PC-3 (cell line): ENCODE results near the gene BTN1A1. TPM values are rescaled to one million over a fixed set of nuclear protein-coding genes. Genes with fewer than 3 reads are reported as not detected.

ENCODE experiments used
- ATAC-seq: fragments of 200-7000 bp; cut with Tn5 transposase; 2 replicates; pipeline ENCODE4 v1.9.1; 2020; ENCODE audit warnings: mild to moderate bottlenecking, moderate library complexity
- BruUV-seq: library from RNA; stranded (reverse); fragments of 400-500 nt; replicated peaks from 2 replicates; lab custom pipeline; 2021; lab: Mats Ljungman, UMichigan
- CTCF ChIA-PET: fragments of 300-600 bp; sonication (Branson Sonifier 250); formaldehyde crosslinking; loops from one replicate; lab custom pipeline; 2022; ENCODE audit warnings: antibody characterized with exemption; lab: Charles Lee
- POLR2A ChIA-PET: fragments of 300-600 bp; sonication (Branson Sonifier 250); formaldehyde crosslinking; loops from one replicate; lab custom pipeline; 2022; ENCODE audit warnings: antibody characterized with exemption; ENCODE audit not compliant: unreplicated experiment; lab: Charles Lee
- DNase-seq: peaks from one replicate; pipeline ENCODE4 v3.0.0-alpha.2; 2015
- H2AFZ ChIP-seq: fragments of 300-600 bp; sonication (generic); 2 replicates; pipeline ENCODE4 v1.6.0; 2016; ENCODE audit warnings: antibody characterized with exemption, low read length
- H3F3A ChIP-seq: fragments of 300-600 bp; sonication (generic); one replicate; pipeline ENCODE4 v1.6.0; 2017; ENCODE audit warnings: antibody characterized with exemption, low read length, control low read depth, mild to moderate bottlenecking; ENCODE audit not compliant: unreplicated experiment
- H3K27ac ChIP-seq: fragments of 300-600 bp; sonication (generic); 2 replicates; pipeline ENCODE4 v1.5.1; 2016; ENCODE audit warnings: mild to moderate bottlenecking, low read length
- H3K27me3 ChIP-seq: fragments of 300-600 bp; sonication (generic); 2 replicates; pipeline ENCODE4 v1.6.1; 2016; ENCODE audit warnings: low read length, mixed read lengths
- H3K36me3 ChIP-seq: fragments of 300-600 bp; sonication (generic); 2 replicates; pipeline ENCODE4 v1.6.1; 2016; ENCODE audit warnings: low read depth, mixed run types, low read length, mixed read lengths
- H3K4me1 ChIP-seq: fragments of 300-600 bp; sonication (generic); 2 replicates; pipeline ENCODE4 v1.5.1; 2016; ENCODE audit warnings: low read length; ENCODE audit not compliant: insufficient read depth
- H3K4me2 ChIP-seq: fragments of 300-600 bp; sonication (generic); 2 replicates; pipeline ENCODE4 v1.6.0; 2016; ENCODE audit warnings: low read length
- H3K4me3 ChIP-seq: fragments of 300-600 bp; sonication (generic); 2 replicates; pipeline ENCODE4 v1.5.1; 2016; ENCODE audit warnings: mild to moderate bottlenecking, low read length, mixed read lengths
- H3K79me2 ChIP-seq: fragments of 300-600 bp; sonication (generic); 2 replicates; pipeline ENCODE4 v1.6.1; 2017; ENCODE audit warnings: low read length, mixed read lengths
- H3K9ac ChIP-seq: fragments of 300-600 bp; sonication (generic); 2 replicates; pipeline ENCODE4 v1.6.0; 2016; ENCODE audit warnings: mild to moderate bottlenecking, low read length
- H3K9me2 ChIP-seq: fragments of 300-600 bp; sonication (generic); replicated peaks from 2 replicates; pipeline ENCODE4 v1.6.1; 2016; ENCODE audit warnings: mixed run types, low read length, mixed read lengths
- H3K9me3 ChIP-seq: fragments of 300-600 bp; sonication (generic); 2 replicates; pipeline ENCODE4 v1.6.1; 2016; ENCODE audit warnings: low read length, mixed read lengths
- H4K20me1 ChIP-seq: fragments of 300-600 bp; sonication (generic); 2 replicates; pipeline ENCODE4 v1.6.1; 2016; ENCODE audit warnings: low read length, mixed read lengths
- EZH2 ChIP-seq: fragments of 300-600 bp; sonication (generic); IDR thresholded peaks from one replicate; pipeline ENCODE4 v1.6.1; 2017; ENCODE audit warnings: antibody characterized with exemption, mild to moderate bottlenecking, low read length; ENCODE audit not compliant: unreplicated experiment
- EZH2phosphoT487 ChIP-seq: fragments of 300-600 bp; sonication (generic); IDR thresholded peaks from 2 replicates; pipeline ENCODE4 v1.6.1; 2018; ENCODE audit warnings: mild to moderate bottlenecking, antibody characterized with exemption, low read length, borderline replicate concordance
- intact Hi-C: fragments of 100-400 bp; cut with micrococcal nuclease; formaldehyde crosslinking; loops from 2 replicates; pipeline ENCODE4 v1.9.0; 2023
- total RNA-seq: library from RNA; depleted of rRNA; stranded (reverse); fragments of >200 nt; gene quantifications from 2 replicates; pipeline ENCODE4 v1.2.3, GENCODE V29; 2014
- TF ChIP-seq, protein P1 (sequence below): fragments of 300-600 bp; sonication (generic); conservative IDR thresholded peaks from 2 replicates; pipeline ENCODE4 v1.5.1; 2017; ENCODE audit warnings: antibody characterized with exemption, low read depth, mild to moderate bottlenecking, low read length

BTN1A1 gene
- total RNA-seq, 1 experiment from 2014 or later = not detected

DNA sequence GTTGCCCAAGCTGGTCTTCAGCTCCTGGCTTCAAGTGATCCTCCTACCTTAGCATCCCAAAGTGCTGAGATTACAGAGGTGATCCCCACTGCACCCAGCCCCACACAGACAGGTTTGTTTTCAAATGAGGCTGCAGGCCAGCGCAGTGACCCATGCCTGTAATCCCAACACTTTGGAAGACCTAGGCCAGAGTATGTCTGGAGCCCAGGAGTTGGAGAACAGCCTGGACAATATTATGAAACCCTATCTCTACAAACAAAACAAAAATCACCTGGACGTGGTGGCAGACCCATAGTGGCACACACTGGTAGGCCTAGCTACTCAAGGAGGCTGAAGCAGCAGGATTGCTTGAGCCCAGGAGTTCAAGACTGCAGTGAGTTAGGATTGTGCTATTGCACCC is 30.1 kb downstream of the BTN1A1 start:
- H3K4me2 ChIP-seq = no peak overlapping the region
- no peaks in the 10 kb centered on the region for H3K9me2 ChIP-seq
- CTCF ChIA-PET = no interaction called here
- no peak overlapping the region for H2AFZ ChIP-seq
- DNase-seq (no peak), ATAC-seq (no peak)
- no peaks in the 10 kb centered on the region for H3F3A ChIP-seq
- no peaks in the 10 kb centered on the region for H3K9me3 ChIP-seq
- H3K27ac ChIP-seq = no peak overlapping the region
- TF ChIP-seq, protein P1, sequence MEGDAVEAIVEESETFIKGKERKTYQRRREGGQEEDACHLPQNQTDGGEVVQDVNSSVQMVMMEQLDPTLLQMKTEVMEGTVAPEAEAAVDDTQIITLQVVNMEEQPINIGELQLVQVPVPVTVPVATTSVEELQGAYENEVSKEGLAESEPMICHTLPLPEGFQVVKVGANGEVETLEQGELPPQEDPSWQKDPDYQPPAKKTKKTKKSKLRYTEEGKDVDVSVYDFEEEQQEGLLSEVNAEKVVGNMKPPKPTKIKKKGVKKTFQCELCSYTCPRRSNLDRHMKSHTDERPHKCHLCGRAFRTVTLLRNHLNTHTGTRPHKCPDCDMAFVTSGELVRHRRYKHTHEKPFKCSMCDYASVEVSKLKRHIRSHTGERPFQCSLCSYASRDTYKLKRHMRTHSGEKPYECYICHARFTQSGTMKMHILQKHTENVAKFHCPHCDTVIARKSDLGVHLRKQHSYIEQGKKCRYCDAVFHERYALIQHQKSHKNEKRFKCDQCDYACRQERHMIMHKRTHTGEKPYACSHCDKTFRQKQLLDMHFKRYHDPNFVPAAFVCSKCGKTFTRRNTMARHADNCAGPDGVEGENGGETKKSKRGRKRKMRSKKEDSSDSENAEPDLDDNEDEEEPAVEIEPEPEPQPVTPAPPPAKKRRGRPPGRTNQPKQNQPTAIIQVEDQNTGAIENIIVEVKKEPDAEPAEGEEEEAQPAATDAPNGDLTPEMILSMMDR = no peak
- TF ChIP-seq EZH2 = no peak
- TF ChIP-seq EZH2phosphoT487 = no peak
- no peaks in the 10 kb centered on the region for H3K36me3 ChIP-seq
- H3K4me3 ChIP-seq = no peak overlapping the region
- BruUV-seq = no TSS peak
- POLR2A ChIA-PET = no interaction called here
- intact Hi-C loops = no loop called here
- no peak overlapping the region for H3K9ac ChIP-seq
- no peaks in the 10 kb centered on the region for H3K27me3 ChIP-seq
- no peaks in the 10 kb centered on the region for H4K20me1 ChIP-seq
- no peaks in the 10 kb centered on the region for H3K79me2 ChIP-seq
- H3K4me1 ChIP-seq = no peaks in the 10 kb centered on the region

GRCh38 chr6:26531897-26532296 is 31.8 kb downstream of the BTN1A1 start:
- Histone ChIP-seq H3K9ac (no peak overlapping the region), H3K27me3 (no peaks in the 10 kb centered on the region), H3K79me2 (no peaks in the 10 kb centered on the region), H3K9me3 (no peaks in the 10 kb centered on the region), H4K20me1 (no peaks in the 10 kb centered on the region), H3K9me2 (no peaks in the 10 kb centered on the region), H3K27ac (no peak overlapping the region), H3K4me1 (peaks cover 8% of the 10 kb centered on the region), H3K4me3 (no peak overlapping the region), H3K36me3 (no peaks in the 10 kb centered on the region), H3F3A (peaks cover 1% of the 10 kb centered on the region), H3K4me2 (no peak overlapping the region), H2AFZ (no peak overlapping the region)
- intact Hi-C loops = no loop called here
- ATAC-seq (no peak), DNase-seq (no peak)
- no TSS peak for BruUV-seq
- ChIA-PET POLR2A (interaction anchor here (0.8 kb wide), 1 partner anchor 186 kb away, joined by 26 read pairs; no protein-coding TSS in a partner anchor), CTCF (no interaction called here)
- TF ChIP-seq EZH2phosphoT487 (no peak), EZH2 (no peak)
- TF ChIP-seq, protein P1 = no peak
